CD4-positive, alpha-beta T cell treated with Interleukin-15 for 1 hour (primary cell): Measurements from ENCODE around the gene CPSF3.
"Not testable (repeated sequence)": the region's sequence is repeated elsewhere in the genome, so short reads cannot be mapped to it uniquely, and the experiment has no call there.

Experiments
- DNase-seq: peaks from one replicate; pipeline ENCODE4 v3.0.0-alpha.2; 2020

CPSF3 gene

GRCh38 chr2:9397201-9397600, 26.3 kb upstream of the CPSF3 start:
- DNase-seq: no peak

GRCh38 chr2:9398251-9398650, 25.2 kb upstream of the CPSF3 start:
- DNase-seq: not testable (repeated sequence)

- DNase-seq: no peak
Observed at GRCh38 chr2:9398881-9399780, 24.3 kb upstream of the CPSF3 start.

- DNase-seq: no peak
Observed at GRCh38 chr2:9400268-9401058, 23.0 kb upstream of the CPSF3 start.

- no peak for DNase-seq
Observed at GRCh38 chr2:9401059-9401547, 22.4 kb upstream of the CPSF3 start.

- no peak for DNase-seq
Observed at GRCh38 chr2:9401646-9402371, 21.6 kb upstream of the CPSF3 start.

GRCh38 chr2:9403924-9404323, 19.5 kb upstream of the CPSF3 start:
- no peak for DNase-seq

- DNase-seq: no peak
Observed at GRCh38 chr2:9404451-9404850, 19.0 kb upstream of the CPSF3 start.

GRCh38 chr2:9405636-9406035, 17.8 kb upstream of the CPSF3 start:
- DNase-seq: no peak

- DNase-seq: no peak
Observed at GRCh38 chr2:9406529-9407362, 16.7 kb upstream of the CPSF3 start.

GRCh38 chr2:9407363-9407811, 16.1 kb upstream of the CPSF3 start:
- no peak for DNase-seq

- no peak for DNase-seq
Observed at GRCh38 chr2:9408641-9409151, 14.8 kb upstream of the CPSF3 start.

GRCh38 chr2:9410108-9410507, 13.3 kb upstream of the CPSF3 start:
- DNase-seq: no peak

GRCh38 chr2:9412781-9413180, 10.7 kb upstream of the CPSF3 start:
- DNase-seq: no peak

GRCh38 chr2:9415516-9416169, 7.8 kb upstream of the CPSF3 start:
- no peak for DNase-seq

- no peak for DNase-seq
Observed at GRCh38 chr2:9416267-9416961, 7.0 kb upstream of the CPSF3 start.

- DNase-seq: no peak
Observed at GRCh38 chr2:9416962-9417316, 6.5 kb upstream of the CPSF3 start.

GRCh38 chr2:9417725-9418124, 5.7 kb upstream of the CPSF3 start:
- no peak for DNase-seq

GRCh38 chr2:9418746-9419145, 4.7 kb upstream of the CPSF3 start:
- no peak for DNase-seq

- DNase-seq: no peak
Observed at GRCh38 chr2:9419541-9419940, 3.9 kb upstream of the CPSF3 start.

GRCh38 chr2:9420495-9420894, 3.0 kb upstream of the CPSF3 start:
- no peak for DNase-seq
